Subcutaneous adipose tissue (tissue), 4 donors: Measurements from ENCODE around the gene OR56A5. TPM values are rescaled to one million over a fixed set of nuclear protein-coding genes. Genes with fewer than 3 reads are reported as not detected.

Source experiments
- CTCF ChIP-seq: fragments of 450-650 bp; IDR thresholded peaks from one replicate; pipeline ENCODE4 v1.5.1; 2016; ENCODE audit warnings: low read depth, mild to moderate bottlenecking, control low read depth, antibody characterized with exemption, moderate library complexity
- total RNA-seq, 4 donors: library from RNA; depleted of rRNA; stranded (reverse); fragments of >200 nt; gene quantifications; one replicate each; pipeline ENCODE4 v1.1.0, GENCODE V29; 2016

The OR56A5 gene
- total RNA-seq, 4 donors from 2014 or later, result not detected

- no peak for TF ChIP-seq CTCF
Measured at GRCh38 chr11:5932671-5933070, 35.6 kb downstream of the OR56A5 start.

DNA sequence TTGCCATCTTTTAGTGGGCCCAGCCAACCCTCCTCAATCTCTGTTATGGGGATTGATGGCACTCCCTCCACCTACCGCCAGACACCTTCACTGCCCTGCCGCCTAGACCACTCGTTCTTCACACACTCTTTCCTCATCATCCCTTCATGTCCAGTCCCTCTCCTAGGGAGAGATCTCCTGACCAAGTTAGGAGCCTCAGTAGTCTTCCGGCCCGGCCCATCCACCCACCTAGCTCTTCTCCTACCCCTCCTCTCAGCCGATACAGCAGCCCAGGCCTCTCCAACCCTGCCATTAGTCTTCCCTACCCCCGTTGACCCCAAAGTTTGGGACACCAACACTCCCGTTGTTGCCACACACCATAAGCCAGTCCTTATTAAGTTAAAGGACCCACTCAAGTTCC lies 37.2 kb downstream of the OR56A5 start:
- no peak for TF ChIP-seq CTCF

DNA sequence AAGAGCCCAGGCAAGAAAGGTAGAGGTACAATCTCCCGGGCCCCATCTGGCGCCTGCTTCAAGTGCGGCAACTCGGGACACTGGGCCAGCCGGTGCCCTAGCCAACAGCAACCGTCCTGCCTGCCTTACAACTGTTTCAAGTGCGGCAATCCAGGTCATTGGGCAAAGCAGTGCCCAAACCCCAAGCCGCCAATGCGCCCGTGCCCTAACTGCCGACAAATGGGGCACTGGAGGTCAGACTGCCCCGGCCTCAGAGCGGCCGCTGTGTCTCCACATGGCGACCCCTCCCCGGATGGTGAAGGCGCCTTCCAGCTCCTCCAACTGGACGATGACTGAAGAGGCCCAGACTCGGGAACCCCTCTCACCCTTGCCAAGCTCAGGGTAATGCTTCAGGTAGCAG lies 37.7 kb downstream of the OR56A5 start:
- TF ChIP-seq CTCF, result no peak

DNA sequence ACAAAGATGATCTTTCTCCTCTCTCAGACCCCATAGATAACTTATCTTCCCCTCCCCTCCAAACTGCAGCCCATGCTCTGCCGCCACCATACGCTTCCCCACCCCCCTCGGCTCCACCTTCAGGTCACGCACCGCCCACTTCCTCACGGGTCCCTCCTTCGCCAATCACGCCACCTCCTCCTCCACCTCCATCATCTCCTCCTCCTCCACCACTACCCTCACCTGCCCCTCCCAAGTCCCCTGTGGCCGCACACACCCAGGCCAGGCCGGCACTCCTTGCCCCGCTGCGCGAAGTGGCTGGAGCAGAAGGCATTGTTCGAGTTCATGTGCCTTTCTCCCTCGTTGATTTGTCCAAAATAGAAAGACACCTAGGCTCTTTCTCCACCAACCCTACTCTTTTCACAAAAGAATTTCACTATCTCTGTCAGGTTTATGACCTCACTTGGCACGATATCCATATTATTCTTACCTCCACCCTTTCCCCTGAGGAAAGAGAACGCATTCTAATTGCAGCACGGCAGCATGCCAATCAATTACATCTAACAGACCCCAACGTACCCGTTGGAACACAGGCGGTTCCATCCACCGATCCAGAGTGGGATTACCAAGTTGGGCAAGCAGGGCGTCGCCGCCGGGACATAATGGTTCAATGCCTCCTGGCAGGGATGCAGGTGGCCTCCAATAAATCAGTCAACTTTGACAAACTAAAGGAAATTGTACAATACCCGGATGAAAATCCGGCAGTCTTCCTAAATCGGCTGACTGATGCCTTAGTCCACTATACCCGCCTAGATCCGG lies 38.5 kb downstream of the OR56A5 start:
- TF ChIP-seq CTCF, result no peak

GRCh38 chr11:5928811-5929210 lies 39.5 kb downstream of the OR56A5 start:
- TF ChIP-seq CTCF, result no peak

DNA sequence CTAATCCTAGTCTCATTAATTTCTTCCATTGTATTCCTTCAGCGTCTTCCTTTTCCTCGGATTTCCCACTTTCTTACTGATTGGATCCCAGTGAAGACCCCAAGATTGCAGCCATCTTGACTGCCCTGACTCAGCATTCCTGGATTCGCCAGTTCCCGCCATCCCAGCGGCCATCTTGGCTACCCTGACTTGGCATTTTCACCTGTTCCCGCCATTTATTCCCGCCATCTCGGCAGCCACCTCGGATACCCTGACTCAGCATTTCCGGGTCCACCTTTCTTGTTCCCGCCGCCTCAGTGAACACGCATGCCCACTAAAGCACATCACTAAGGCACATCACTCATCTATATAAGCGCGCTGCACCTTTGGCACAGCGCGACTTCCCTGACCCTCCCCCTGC lies 40.0 kb downstream of the OR56A5 start:
- TF ChIP-seq CTCF, result no peak

DNA sequence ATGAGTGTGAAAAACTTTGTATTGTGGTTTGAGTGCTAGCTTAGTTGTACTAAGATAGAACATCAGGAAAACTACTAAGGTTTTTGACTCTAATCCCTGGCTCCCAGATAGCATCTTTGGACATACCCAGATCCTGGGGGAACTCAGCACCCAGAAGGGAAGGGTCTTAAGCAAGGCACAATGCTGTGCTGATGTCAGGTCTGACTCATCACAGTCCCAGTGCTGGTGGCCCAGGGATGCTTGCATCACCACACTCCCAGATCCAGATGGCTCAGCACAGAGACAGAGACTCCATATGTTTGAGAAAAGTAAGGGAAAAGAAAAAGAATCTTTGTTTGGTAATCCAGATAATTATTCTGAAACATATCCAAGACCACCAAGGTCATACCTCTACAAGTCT lies 44.5 kb downstream of the OR56A5 start:
- no peak for TF ChIP-seq CTCF
